COLO668 (cell line): ENCODE measurements around the gene MOGAT3.

ENCODE experiments used
- DNase-seq: peaks from one replicate; lab custom pipeline; 2025; ENCODE audit not compliant: unreplicated experiment; lab: John Stamatoyannopoulos, UW

Gene MOGAT3

GRCh38 chr7:101162551-101163278, 38.1 kb downstream of the MOGAT3 start:
- DNase-seq = peak; percentile 86

GRCh38 chr7:101161692-101162471, 39.0 kb downstream of the MOGAT3 start:
- DNase-seq = no peak

GRCh38 chr7:101160910-101161309, 39.9 kb downstream of the MOGAT3 start:
- no peak for DNase-seq

GRCh38 chr7:101159696-101160674, 40.9 kb downstream of the MOGAT3 start:
- no peak for DNase-seq

GRCh38 chr7:101156866-101157589, 43.8 kb downstream of the MOGAT3 start:
- DNase-seq = no peak

- DNase-seq = no peak
Measured at GRCh38 chr7:101156277-101156676, 44.6 kb downstream of the MOGAT3 start.

GRCh38 chr7:101155303-101155702, 45.5 kb downstream of the MOGAT3 start:
- no peak for DNase-seq

- peak; percentile 20 for DNase-seq
Measured at GRCh38 chr7:101154693-101155102, 46.1 kb downstream of the MOGAT3 start.

GRCh38 chr7:101153969-101154692, 46.7 kb downstream of the MOGAT3 start, which contains the start of gene AP1S1:
TSS of gene AP1S1 (plus strand) at chr7:101154476. CDS start at chr7:101154515, 39 bp downstream.
- DNase-seq = peak; percentile 95

- no peak for DNase-seq
Measured at GRCh38 chr7:101151908-101152651, 48.8 kb downstream of the MOGAT3 start.
